Epithelial cell of prostate (primary cell): ENCODE measurements around the gene FAM200C.
A peak's percentile ranks its signal among the peaks of the same experiment; 100 is the strongest.
"Not testable (repeated sequence)": the region's sequence is repeated elsewhere in the genome, so short reads cannot be mapped to it uniquely, and the experiment has no call there.

Experiments
- DNase-seq: peaks from one replicate; pipeline ENCODE4 v3.0.0-alpha.2; 2011; ENCODE audit warnings: low read depth, low spot score
- H3K27ac ChIP-seq: fragments of 450-650 bp; 2 replicates; pipeline ENCODE4 v1.5.1; 2017; ENCODE audit warnings: mild to moderate bottlenecking

The FAM200C gene

GRCh38 chr5:160399402-160400353 lies at the start of gene FAM200C:
Gene FAM200C, minus strand, starts transcription at chr5:160400054. Its CDS starts 4,564 bp downstream, at chr5:160395490.
- H3K27ac ChIP-seq: peak within 1 kb of the TSS; percentile 57

GRCh38 chr5:160449458-160449857 lies 49.6 kb upstream of the FAM200C start:
- no peak overlapping the region for H3K27ac ChIP-seq
- no peak for DNase-seq

More at GRCh38 chr5:160399402-160400353, at the start of gene FAM200C:
- DNase-seq: peak; percentile 57

GRCh38 chr5:160448886-160449285 lies 49.0 kb upstream of the FAM200C start:
- DNase-seq: no peak
- H3K27ac ChIP-seq: no peak overlapping the region

- H3K27ac ChIP-seq: no peak overlapping the region
- no peak for DNase-seq
Observed at GRCh38 chr5:160445751-160446150, 45.9 kb upstream of the FAM200C start.

GRCh38 chr5:160445132-160445531 lies 45.3 kb upstream of the FAM200C start:
- no peak overlapping the region for H3K27ac ChIP-seq
- no peak for DNase-seq

- DNase-seq: no peak
- no peak overlapping the region for H3K27ac ChIP-seq
Observed at GRCh38 chr5:160444407-160444806, 44.6 kb upstream of the FAM200C start.

GRCh38 chr5:160442824-160443431 lies 43.1 kb upstream of the FAM200C start:
- H3K27ac ChIP-seq: no peak overlapping the region
- DNase-seq: no peak

- no peak for DNase-seq
- no peak overlapping the region for H3K27ac ChIP-seq
Observed at GRCh38 chr5:160441311-160441781, 41.5 kb upstream of the FAM200C start.

GRCh38 chr5:160439205-160439600 lies 39.3 kb upstream of the FAM200C start:
- no peak overlapping the region for H3K27ac ChIP-seq
- no peak for DNase-seq

GRCh38 chr5:160438316-160439204 lies 38.7 kb upstream of the FAM200C start:
- no peak overlapping the region for H3K27ac ChIP-seq
- peak; percentile 12 for DNase-seq

GRCh38 chr5:160437271-160437670 lies 37.4 kb upstream of the FAM200C start:
- no peak for DNase-seq
- H3K27ac ChIP-seq: no peak overlapping the region

- H3K27ac ChIP-seq, DNase-seq: not testable (repeated sequence)
Observed at GRCh38 chr5:160436661-160437060, 36.8 kb upstream of the FAM200C start.

- no peak for DNase-seq
- H3K27ac ChIP-seq: no peak overlapping the region
Observed at GRCh38 chr5:160436017-160436416, 36.2 kb upstream of the FAM200C start.

- DNase-seq: no peak
- no peak overlapping the region for H3K27ac ChIP-seq
Observed at GRCh38 chr5:160435532-160435931, 35.7 kb upstream of the FAM200C start.

- H3K27ac ChIP-seq: peak overlapping the region; percentile 24
- DNase-seq: peak; percentile 37
Observed at GRCh38 chr5:160434022-160434531, 34.2 kb upstream of the FAM200C start.

- H3K27ac ChIP-seq: no peak overlapping the region
- DNase-seq: no peak
Observed at GRCh38 chr5:160432787-160433186, 32.9 kb upstream of the FAM200C start.

- no peak overlapping the region for H3K27ac ChIP-seq
- DNase-seq: no peak
Observed at GRCh38 chr5:160432196-160432595, 32.3 kb upstream of the FAM200C start.

- H3K27ac ChIP-seq: no peak overlapping the region
- no peak for DNase-seq
Observed at GRCh38 chr5:160427607-160428006, 27.8 kb upstream of the FAM200C start.

GRCh38 chr5:160423099-160423498 lies 23.2 kb upstream of the FAM200C start:
- peak overlapping the region; percentile 72 for H3K27ac ChIP-seq
- DNase-seq: peak; percentile 73
